Measurements from ENCODE around the gene DNM2.

GRCh38 chr19:10850631-10851030 lies 132.8 kb downstream of the DNM2 start:
- no peak for TF ChIP-seq POLR2AphosphoS5 (IDR thresholded peaks at IDR 0.05; ENCODE audit: borderline replicate concordance, low read depth, low read length)
- TF ChIP-seq EZH2 (IDR thresholded peaks at IDR 0.05), result no peak
- TF ChIP-seq FOXP2 (optimal IDR thresholded peaks at IDR 0.05; ENCODE audit: control extremely low read depth, extremely low read length, insufficient read depth), result no peak
